Fibroblast of lung (primary cell): ENCODE measurements around the gene MYH9. TPM values are rescaled to one million over a fixed set of nuclear protein-coding genes. Genes with fewer than 3 reads are reported as not detected.
A peak's percentile ranks its signal among the peaks of the same experiment; 100 is the strongest.

Source experiments
- DNase-seq, 2 donors: peaks; one replicate each; pipeline versions ENCODE4 v3.0.0 to v3.0.0-alpha.2; 2010; ENCODE audit warnings: low read depth in 2 of 2
- H2AFZ ChIP-seq: 2 replicates; pipeline ENCODE4 v1.5.1; 2012; ENCODE audit warnings: low read length, control low read depth, inconsistent platforms
- H3K27ac ChIP-seq: 2 replicates; pipeline ENCODE4 v1.5.1; 2011; ENCODE audit warnings: low read length, control low read depth; ENCODE audit not compliant: insufficient read depth
- H3K27me3 ChIP-seq: 2 replicates; pipeline ENCODE4 v1.5.1; 2011; ENCODE audit warnings: mild to moderate bottlenecking, low read length; ENCODE audit not compliant: control insufficient read depth, insufficient read depth
- H3K36me3 ChIP-seq: 2 replicates; pipeline ENCODE4 v1.5.1; 2011; ENCODE audit warnings: low read length; ENCODE audit not compliant: control insufficient read depth, insufficient read depth
- H3K4me1 ChIP-seq: 2 replicates; pipeline ENCODE4 v1.5.1; 2011; ENCODE audit warnings: low read length; ENCODE audit not compliant: control insufficient read depth, insufficient read depth; ENCODE audit errors: extremely low read depth
- H3K4me2 ChIP-seq: 2 replicates; pipeline ENCODE4 v1.5.1; 2011; ENCODE audit warnings: low read length, control low read depth; ENCODE audit not compliant: insufficient read depth; ENCODE audit errors: extremely low read depth
- H3K4me3 ChIP-seq, 4 experiments: fragments of 200-600 bp in 1 of 4; sonication (generic) in 1 of 4; replicated peaks in 1 of 4; 2 replicates each; pipeline ENCODE4 v1.5.1; 2011 to 2016; ENCODE audit warnings: low read length in 4 of 4, low read depth in 3 of 4, mild to moderate bottlenecking in 3 of 4, control low read depth in 2 of 4, inconsistent platforms in 1 of 4, mixed read lengths in 1 of 4; ENCODE audit not compliant: insufficient read depth in 1 of 4; ENCODE audit errors: control extremely low read depth in 1 of 4
- H3K79me2 ChIP-seq: 2 replicates; pipeline ENCODE4 v1.5.1; 2012; ENCODE audit warnings: mild to moderate bottlenecking, low read length, inconsistent platforms; ENCODE audit not compliant: control insufficient read depth, insufficient read depth
- H3K9ac ChIP-seq: 2 replicates; pipeline ENCODE4 v1.5.1; 2011; ENCODE audit warnings: mild to moderate bottlenecking, low read length, control low read depth; ENCODE audit not compliant: insufficient read depth
- H3K9me3 ChIP-seq: 2 replicates; pipeline ENCODE4 v1.5.1; 2012; ENCODE audit warnings: low read depth, low read length; ENCODE audit not compliant: control insufficient read depth, insufficient read depth
- H4K20me1 ChIP-seq: 2 replicates; pipeline ENCODE4 v1.5.1; 2011; ENCODE audit warnings: low read length; ENCODE audit not compliant: control insufficient read depth, insufficient read depth; ENCODE audit errors: extremely low read depth
- EZH2 ChIP-seq: IDR thresholded peaks from 2 replicates; pipeline ENCODE4 v1.5.1; 2012; ENCODE audit warnings: low read length, control low read depth, mild to moderate bottlenecking; ENCODE audit errors: missing control alignments
- polyA plus RNA-seq, 2 donors: library from polyadenylated mRNA; depleted of rRNA in 1 of 2; stranded (reverse) in 1 of 2; unstranded in 1 of 2; fragments of >200 nt; gene quantifications; 2 replicates each; pipeline ENCODE4 v1.2.1, GENCODE V29; 2011 to 2012; ENCODE audit warnings: missing spikeins in 1 of 2
- total RNA-seq: library from RNA; depleted of rRNA; stranded (reverse); fragments of >200 nt; gene quantifications from 2 replicates; pipeline ENCODE4 v1.2.1, GENCODE V29; 2014
- TF ChIP-seq, protein P1 (sequence below), 2 donors: IDR thresholded peaks in 1 of 2; conservative IDR thresholded peaks in 1 of 2; 1 replicate in 1 of 2; 2 replicates in 1 of 2; pipeline ENCODE4 v1.5.1; 2011 to 2012; ENCODE audit warnings: low read length in 2 of 2, control low read depth in 1 of 2, inconsistent platforms in 1 of 2, low read depth in 1 of 2, mild to moderate bottlenecking in 1 of 2

Gene MYH9
- total and polyA plus RNA-seq, 2 donors (not counting 1 experiment from before 2014, with no cell fraction given), result 677 to 796 TPM

DNA sequence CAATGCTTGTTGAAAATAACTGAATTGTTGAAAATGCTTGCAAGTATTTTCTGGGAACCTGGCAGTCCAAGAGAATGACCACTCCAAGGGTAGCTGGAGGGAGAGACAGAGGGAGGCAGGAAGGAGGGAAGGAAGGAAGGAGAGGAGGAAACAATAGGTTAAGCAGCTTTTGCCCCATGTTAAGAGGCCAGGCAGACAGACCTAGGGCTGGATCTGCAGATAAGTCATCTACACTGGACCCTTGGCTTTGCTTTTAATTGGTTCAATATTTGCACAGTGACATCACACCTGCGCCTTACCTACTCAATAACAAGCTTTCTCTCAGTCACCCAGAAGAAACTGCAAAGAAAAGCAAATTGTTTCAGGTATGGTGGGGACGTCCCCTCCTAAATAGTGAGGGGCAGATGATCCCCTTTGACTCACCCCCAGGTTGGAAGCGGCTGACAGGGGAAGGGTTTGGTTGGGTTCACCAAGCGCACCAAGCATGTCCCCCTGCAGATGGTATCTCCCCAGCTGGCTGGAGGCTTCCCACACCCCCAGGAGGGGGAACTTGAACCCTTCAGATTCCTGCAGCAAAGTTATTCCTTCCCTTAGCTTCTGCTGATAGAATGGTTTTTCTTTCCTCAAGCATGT, 24.3 kb downstream of the MYH9 start:
- Histone ChIP-seq H3K9me3 (no peaks in the 10 kb centered on the region), H4K20me1 (peaks cover 3% of the 10 kb centered on the region), H3K79me2 (peaks cover 98% of the 10 kb centered on the region), H3K4me2 (peak overlapping the region; percentile 37), H3K4me3 (no peak overlapping the region), H3K27ac (peak overlapping the region; percentile 90), H3K36me3 (peaks cover 8% of the 10 kb centered on the region), H3K9ac (no peak overlapping the region), H3K4me1 (peaks cover 77% of the 10 kb centered on the region), H3K27me3 (no peaks in the 10 kb centered on the region), H2AFZ (no peak overlapping the region)
- DNase-seq, result no peak
- TF ChIP-seq, protein P1, sequence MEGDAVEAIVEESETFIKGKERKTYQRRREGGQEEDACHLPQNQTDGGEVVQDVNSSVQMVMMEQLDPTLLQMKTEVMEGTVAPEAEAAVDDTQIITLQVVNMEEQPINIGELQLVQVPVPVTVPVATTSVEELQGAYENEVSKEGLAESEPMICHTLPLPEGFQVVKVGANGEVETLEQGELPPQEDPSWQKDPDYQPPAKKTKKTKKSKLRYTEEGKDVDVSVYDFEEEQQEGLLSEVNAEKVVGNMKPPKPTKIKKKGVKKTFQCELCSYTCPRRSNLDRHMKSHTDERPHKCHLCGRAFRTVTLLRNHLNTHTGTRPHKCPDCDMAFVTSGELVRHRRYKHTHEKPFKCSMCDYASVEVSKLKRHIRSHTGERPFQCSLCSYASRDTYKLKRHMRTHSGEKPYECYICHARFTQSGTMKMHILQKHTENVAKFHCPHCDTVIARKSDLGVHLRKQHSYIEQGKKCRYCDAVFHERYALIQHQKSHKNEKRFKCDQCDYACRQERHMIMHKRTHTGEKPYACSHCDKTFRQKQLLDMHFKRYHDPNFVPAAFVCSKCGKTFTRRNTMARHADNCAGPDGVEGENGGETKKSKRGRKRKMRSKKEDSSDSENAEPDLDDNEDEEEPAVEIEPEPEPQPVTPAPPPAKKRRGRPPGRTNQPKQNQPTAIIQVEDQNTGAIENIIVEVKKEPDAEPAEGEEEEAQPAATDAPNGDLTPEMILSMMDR (conservative IDR thresholded peaks at IDR 0.05 in 1 of 2, IDR thresholded peaks at IDR 0.05 in 1 of 2; ENCODE audit: low read depth in 1 of 2, low read length in 2 of 2), result no peak
- no peak for TF ChIP-seq EZH2

DNA sequence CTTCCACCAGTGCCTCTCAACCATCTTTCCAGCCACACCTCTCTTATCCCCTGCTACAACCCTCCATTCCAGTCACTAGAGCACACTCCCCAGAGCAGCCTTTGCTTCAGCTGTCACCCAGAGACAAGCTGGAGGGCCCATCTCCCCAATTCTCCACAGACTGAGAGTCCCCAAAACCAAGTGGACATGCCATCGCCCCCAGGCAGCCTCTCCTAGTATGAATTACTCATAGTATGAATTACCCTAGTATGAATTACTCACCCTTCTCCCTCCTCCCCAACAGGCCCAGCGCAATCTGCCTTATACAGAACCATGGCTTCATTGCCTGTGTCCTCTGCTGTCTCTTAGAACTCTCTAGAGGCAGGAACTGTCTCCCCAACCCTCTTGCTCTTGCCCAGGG, 24.8 kb downstream of the MYH9 start:
- peaks cover 8% of the 10 kb centered on the region for H3K36me3 ChIP-seq
- TF ChIP-seq, protein P1 (conservative IDR thresholded peaks at IDR 0.05 in 1 of 2, IDR thresholded peaks at IDR 0.05 in 1 of 2; ENCODE audit: low read depth in 1 of 2, low read length in 2 of 2), result peak in 1 of 2 donors; percentile 19
- TF ChIP-seq EZH2, result no peak
- H2AFZ ChIP-seq, result no peak overlapping the region
- no peaks in the 10 kb centered on the region for H3K9me3 ChIP-seq
- DNase-seq, result peak in 1 of 2 donors; percentile 62
- peaks cover 3% of the 10 kb centered on the region for H4K20me1 ChIP-seq
- peaks cover 73% of the 10 kb centered on the region for H3K4me1 ChIP-seq
- H3K4me3 ChIP-seq, result no peak overlapping the region
- peaks cover 97% of the 10 kb centered on the region for H3K79me2 ChIP-seq
- H3K27me3 ChIP-seq, result no peaks in the 10 kb centered on the region
- H3K4me2 ChIP-seq, result peak overlapping the region; percentile 37
- peak overlapping the region; percentile 90 for H3K27ac ChIP-seq
- H3K9ac ChIP-seq, result no peak overlapping the region

DNA sequence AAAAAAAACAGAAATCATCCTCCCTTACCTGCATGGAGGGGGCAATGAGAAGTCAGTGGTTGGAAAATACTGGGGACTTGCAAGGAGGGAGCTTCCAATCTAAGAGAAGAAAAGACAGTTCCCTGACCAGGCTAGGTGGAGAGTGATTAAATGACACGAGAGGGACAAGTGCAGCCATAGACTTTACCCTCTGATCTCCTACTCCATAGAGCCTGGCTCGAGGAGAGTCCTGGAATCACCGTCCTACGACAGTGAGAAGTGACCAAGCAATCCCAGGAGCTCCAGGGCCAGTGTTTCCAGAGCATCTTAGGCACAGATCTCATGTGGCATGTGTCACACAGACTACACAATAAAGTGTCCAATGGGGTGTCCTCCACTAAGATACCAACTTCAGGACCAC, 25.7 kb downstream of the MYH9 start:
- DNase-seq, result no peak
- Histone ChIP-seq H3K9me3 (no peaks in the 10 kb centered on the region), H3K27ac (peak overlapping the region; percentile 68), H3K79me2 (peaks cover 97% of the 10 kb centered on the region), H3K36me3 (peaks cover 8% of the 10 kb centered on the region), H4K20me1 (peaks cover 3% of the 10 kb centered on the region), H3K9ac (no peak overlapping the region), H3K4me3 (no peak overlapping the region), H3K4me1 (peaks cover 72% of the 10 kb centered on the region), H3K27me3 (no peaks in the 10 kb centered on the region), H2AFZ (no peak overlapping the region), H3K4me2 (peak overlapping the region; percentile 32)
- TF ChIP-seq EZH2, result no peak
- TF ChIP-seq, protein P1 (conservative IDR thresholded peaks at IDR 0.05 in 1 of 2, IDR thresholded peaks at IDR 0.05 in 1 of 2; ENCODE audit: low read depth in 1 of 2, low read length in 2 of 2), result no peak
